HepG2 (cell line): Measurements from ENCODE around the gene PACS1. TPM values are rescaled to one million over a fixed set of nuclear protein-coding genes. Genes with fewer than 3 reads are reported as not detected.

Source experiments
- ATAC-seq: fragments of 200-7000 bp; cut with Tn5 transposase; 3 replicates; pipeline ENCODE4 v1.9.1; 2020; ENCODE audit warnings: mild to moderate bottlenecking, moderate library complexity
- BruUV-seq: library from RNA; stranded (reverse); fragments of 400-500 nt; replicated peaks from 2 replicates; lab custom pipeline; 2021; lab: Mats Ljungman, UMichigan
- CTCF ChIA-PET: fragments of 300-600 bp; formaldehyde crosslinking; extraction: SDS; loops from one replicate; lab custom pipeline; 2021; ENCODE audit warnings: low total read pairs, inconsistent platforms, low intra/inter-chr PET ratio; lab: Yijun Ruan, JAX
- POLR2A ChIA-PET: fragments of 350-600 bp; sonication (Branson Sonifier 250); formaldehyde crosslinking; loops from one replicate; lab custom pipeline; 2020; ENCODE audit warnings: antibody characterized with exemption, inconsistent platforms; lab: Yijun Ruan, JAX
- DNase-seq: peaks from one replicate; pipeline ENCODE4 v3.0.0-alpha.2; 2015; ENCODE audit warnings: low spot score
- FAIRE-seq: peaks from 3 replicates; lab custom pipeline; 2011; peaks lifted over from hg19 to GRCh38; lab: Jason Lieb, UNC
- H2AFZ ChIP-seq: one replicate; pipeline ENCODE4 v1.6.1; 2011; ENCODE audit warnings: low read length, inconsistent platforms
- H3K27ac ChIP-seq: fragments of 300-600 bp; 3 replicates; pipeline ENCODE4 v1.8.0; 2011; ENCODE audit warnings: mixed run types, mild to moderate bottlenecking, mixed read lengths, low read length, inconsistent platforms; ENCODE audit not compliant: insufficient read depth; ENCODE audit errors: extremely low read length
- H3K27me3 ChIP-seq, 2 experiments: fragments of 200-600 bp in 1 of 2; 2 replicates in 1 of 2; 3 replicates in 1 of 2; pipeline versions ENCODE4 v1.6.0 to v1.8.0; 2011; ENCODE audit warnings: low read length in 2 of 2, mild to moderate bottlenecking in 2 of 2, moderate library complexity in 2 of 2, inconsistent platforms in 1 of 2; ENCODE audit not compliant: insufficient read depth in 2 of 2, control insufficient read depth in 1 of 2
- H3K36me3 ChIP-seq, 2 experiments: fragments of 200-600 bp in 1 of 2; replicated peaks in 1 of 2; 2 replicates in 1 of 2; 3 replicates in 1 of 2; pipeline versions ENCODE4 v1.5.1 to v1.8.0; 2011; ENCODE audit warnings: low read length in 2 of 2, inconsistent platforms in 1 of 2; ENCODE audit not compliant: insufficient read depth in 2 of 2, control insufficient read depth in 1 of 2
- H3K4me1 ChIP-seq: 2 replicates; pipeline ENCODE4 v1.5.1; 2012; ENCODE audit warnings: low read length, inconsistent platforms; ENCODE audit not compliant: insufficient read depth
- H3K4me2 ChIP-seq: 2 replicates; pipeline ENCODE4 v1.6.0; 2011; ENCODE audit warnings: low read depth, low read length, inconsistent platforms
- H3K4me3 ChIP-seq, 3 experiments: fragments of 200-600 bp in 1 of 3; sonication (generic), shearing (Covaris generic) in 1 of 3; replicated peaks in 1 of 3; 2 replicates each; pipeline ENCODE4 v1.5.1; 2011 to 2016; ENCODE audit warnings: low read length in 3 of 3, inconsistent platforms in 2 of 3, low read depth in 2 of 3, mild to moderate bottlenecking in 2 of 3, control low read depth in 1 of 3, mixed read lengths in 1 of 3; ENCODE audit not compliant: insufficient read depth in 1 of 3
- H3K79me2 ChIP-seq: one replicate; pipeline ENCODE4 v1.6.1; 2011; ENCODE audit warnings: low read length, inconsistent platforms; ENCODE audit not compliant: insufficient read depth
- H3K9ac ChIP-seq: 2 replicates; pipeline ENCODE4 v1.6.0; 2011; ENCODE audit warnings: mild to moderate bottlenecking, low read depth, low read length, inconsistent platforms; ENCODE audit not compliant: insufficient read depth
- H3K9me3 ChIP-seq: 2 replicates; pipeline ENCODE4 v1.5.1; 2012; ENCODE audit warnings: mild to moderate bottlenecking, low read length
- H4K20me1 ChIP-seq: 2 replicates; pipeline ENCODE4 v1.6.0; 2011; ENCODE audit warnings: inconsistent platforms, mild to moderate bottlenecking, low read length, moderate library complexity; ENCODE audit not compliant: insufficient read depth
- JDP2 ChIP-seq: sonication (generic); formaldehyde crosslinking; IDR thresholded peaks from 2 replicates; pipeline ENCODE4 v1.8.1; 2022; ENCODE audit warnings: missing genetic modification reagents, borderline replicate concordance
- NAIF1 ChIP-seq: sonication (generic); formaldehyde crosslinking; IDR thresholded peaks from 2 replicates; pipeline ENCODE4 v1.5.0; 2020; ENCODE audit warnings: mild to moderate bottlenecking, missing genetic modification reagents, borderline replicate concordance
- NFIC ChIP-seq: IDR thresholded peaks from 2 replicates; pipeline ENCODE4 v1.6.1; 2012; ENCODE audit warnings: mild to moderate bottlenecking, low read length, inconsistent platforms
- ZNF598 ChIP-seq: sonication (generic); formaldehyde crosslinking; IDR thresholded peaks from 2 replicates; pipeline ENCODE4 v1.5.1; 2020; ENCODE audit warnings: mild to moderate bottlenecking, missing genetic modification reagents, borderline replicate concordance
- WGBS: methylation state at CpG from one replicate; pipeline ENCODE4 v1.1.6; 2017; ENCODE audit warnings: low lambda C conversion rate; 5-methylcytosine and 5-hydroxymethylcytosine counted together
- in situ Hi-C: cut with HindIII; loops from 2 replicates; pipeline ENCODE4 v1.10.0; 2017; ENCODE audit warnings: low pct_unique_long_range_greater_than_20kb; ENCODE audit not compliant: extremely low pct_ligation_motif_present
- intact Hi-C: fragments of 100-400 bp; cut with micrococcal nuclease; formaldehyde crosslinking; loops from one replicate; pipeline ENCODE4 v1.10.0; 2022; ENCODE audit not compliant: unreplicated experiment
- polyA plus RNA-seq, 8 experiments: library from polyadenylated mRNA; depleted of rRNA in 3 of 8; stranded (reverse) in 7 of 8; unstranded in 1 of 8; fragments of >200 nt; fragmentation: Illumina TruSeq in 4 of 8; extraction: Trizol in 4 of 8; gene quantifications; 2 replicates each; pipeline versions ENCODE4 v1.2.1 to v1.2.3, GENCODE V29; 2011 to 2016; ENCODE audit warnings: low read depth in 4 of 8, missing spikeins in 1 of 8, mixed read lengths in 1 of 8; ENCODE audit not compliant: insufficient read depth in 1 of 8
- total RNA-seq, 5 experiments: library from RNA; depleted of rRNA; stranded (reverse); fragments of >200 nt; fragmentation: Illumina TruSeq; extraction: Trizol; gene quantifications; 2 replicates each; pipeline ENCODE4 v1.2.3, GENCODE V29; 2016; ENCODE audit warnings: low read depth in 1 of 5
- TF ChIP-seq, protein P1 (sequence below): sonication (generic); formaldehyde crosslinking; IDR thresholded peaks from 2 replicates; pipeline ENCODE4 v1.4.0; 2020; ENCODE audit warnings: missing genetic modification reagents
- TF ChIP-seq, protein P2 (sequence below), 2 experiments: sonication (generic) in 1 of 2; formaldehyde crosslinking in 1 of 2; IDR thresholded peaks; 2 replicates each; pipeline versions ENCODE4 v1.6.1 to v1.9.0; 2014 to 2022; ENCODE audit warnings: antibody characterized with exemption in 1 of 2, borderline replicate concordance in 1 of 2, inconsistent platforms in 1 of 2, low read depth in 1 of 2, missing genetic modification reagents in 1 of 2
- TF ChIP-seq, protein P3 (sequence below): sonication (generic); formaldehyde crosslinking; IDR thresholded peaks from 2 replicates; pipeline ENCODE4 v1.8.0; 2022; ENCODE audit warnings: mild to moderate bottlenecking, missing genetic modification reagents
- TF ChIP-seq, protein P4 (sequence below): IDR thresholded peaks from 2 replicates; pipeline ENCODE4 v1.6.1; 2016; ENCODE audit warnings: low read depth
- TF ChIP-seq, protein P5 (sequence below): sonication (generic); formaldehyde crosslinking; conservative IDR thresholded peaks from 2 replicates; pipeline ENCODE4 v1.4.0; 2020; ENCODE audit warnings: missing genetic modification reagents
- TF ChIP-seq, protein P6 (sequence below): sonication (generic); formaldehyde crosslinking; IDR thresholded peaks from 2 replicates; pipeline ENCODE4 v1.4.0; 2020; ENCODE audit warnings: mild to moderate bottlenecking, missing genetic modification reagents, borderline replicate concordance

PACS1 gene
- total and polyA plus RNA-seq, 2 of the 13 experiments (the other 11 are each of a cell fraction or from before 2014, with no cell fraction given), result 7.6 to 8.6 TPM

DNA sequence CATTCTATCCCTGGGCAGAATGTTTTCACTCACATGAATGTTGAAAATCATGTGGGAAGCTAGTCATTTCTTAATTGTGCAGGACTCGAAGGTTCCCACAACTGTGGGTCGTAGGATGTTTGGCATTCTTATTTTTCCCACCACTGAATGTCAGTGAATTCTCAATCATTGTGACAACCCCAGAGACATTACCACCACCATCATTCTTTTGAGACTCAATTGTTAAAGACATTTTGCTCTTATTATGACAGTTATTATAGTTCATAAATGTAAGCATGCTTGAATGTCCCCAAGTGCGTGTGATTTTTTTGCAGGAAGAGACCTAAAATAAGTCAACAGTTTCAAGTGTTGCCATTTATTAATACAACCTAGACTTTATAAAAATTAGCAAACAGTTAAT is 19.0 kb downstream of the PACS1 start:
- ATAC-seq, result no peak
- Histone ChIP-seq H3K9ac (no peak overlapping the region), H3K27ac (no peak overlapping the region), H3K4me2 (no peak overlapping the region), H3K4me1 (peaks cover 30% of the 10 kb centered on the region), H3K4me3 (no peak overlapping the region), H3K79me2 (peaks cover 10% of the 10 kb centered on the region), H3K27me3 (no peaks in the 10 kb centered on the region), H3K36me3 (no peaks in the 10 kb centered on the region), H3K9me3 (no peaks in the 10 kb centered on the region), H2AFZ (no peak overlapping the region), H4K20me1 (no peaks in the 10 kb centered on the region)
- intact Hi-C loops (no loop called here), in situ Hi-C loops (no loop called here)
- no peak for DNase-seq
- BruUV-seq, result no TSS peak
- ChIA-PET POLR2A (no interaction called here), CTCF (no interaction called here)
- no peak for FAIRE-seq
- 94% methylated on average over 3 of the region's 3 CpGs for WGBS
- TF ChIP-seq, protein P1, sequence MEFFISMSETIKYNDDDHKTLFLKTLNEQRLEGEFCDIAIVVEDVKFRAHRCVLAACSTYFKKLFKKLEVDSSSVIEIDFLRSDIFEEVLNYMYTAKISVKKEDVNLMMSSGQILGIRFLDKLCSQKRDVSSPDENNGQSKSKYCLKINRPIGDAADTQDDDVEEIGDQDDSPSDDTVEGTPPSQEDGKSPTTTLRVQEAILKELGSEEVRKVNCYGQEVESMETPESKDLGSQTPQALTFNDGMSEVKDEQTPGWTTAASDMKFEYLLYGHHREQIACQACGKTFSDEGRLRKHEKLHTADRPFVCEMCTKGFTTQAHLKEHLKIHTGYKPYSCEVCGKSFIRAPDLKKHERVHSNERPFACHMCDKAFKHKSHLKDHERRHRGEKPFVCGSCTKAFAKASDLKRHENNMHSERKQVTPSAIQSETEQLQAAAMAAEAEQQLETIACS (CRISPR knock-in tag), result no peak
- TF ChIP-seq, protein P2, sequence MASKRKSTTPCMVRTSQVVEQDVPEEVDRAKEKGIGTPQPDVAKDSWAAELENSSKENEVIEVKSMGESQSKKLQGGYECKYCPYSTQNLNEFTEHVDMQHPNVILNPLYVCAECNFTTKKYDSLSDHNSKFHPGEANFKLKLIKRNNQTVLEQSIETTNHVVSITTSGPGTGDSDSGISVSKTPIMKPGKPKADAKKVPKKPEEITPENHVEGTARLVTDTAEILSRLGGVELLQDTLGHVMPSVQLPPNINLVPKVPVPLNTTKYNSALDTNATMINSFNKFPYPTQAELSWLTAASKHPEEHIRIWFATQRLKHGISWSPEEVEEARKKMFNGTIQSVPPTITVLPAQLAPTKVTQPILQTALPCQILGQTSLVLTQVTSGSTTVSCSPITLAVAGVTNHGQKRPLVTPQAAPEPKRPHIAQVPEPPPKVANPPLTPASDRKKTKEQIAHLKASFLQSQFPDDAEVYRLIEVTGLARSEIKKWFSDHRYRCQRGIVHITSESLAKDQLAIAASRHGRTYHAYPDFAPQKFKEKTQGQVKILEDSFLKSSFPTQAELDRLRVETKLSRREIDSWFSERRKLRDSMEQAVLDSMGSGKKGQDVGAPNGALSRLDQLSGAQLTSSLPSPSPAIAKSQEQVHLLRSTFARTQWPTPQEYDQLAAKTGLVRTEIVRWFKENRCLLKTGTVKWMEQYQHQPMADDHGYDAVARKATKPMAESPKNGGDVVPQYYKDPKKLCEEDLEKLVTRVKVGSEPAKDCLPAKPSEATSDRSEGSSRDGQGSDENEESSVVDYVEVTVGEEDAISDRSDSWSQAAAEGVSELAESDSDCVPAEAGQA (IDR thresholded peaks at IDR 0.05; ENCODE audit: low read depth), result no peak
- TF ChIP-seq, protein P2 (CRISPR knock-in tag; IDR thresholded peaks at IDR 0.05; ENCODE audit: borderline replicate concordance), result no peak
- TF ChIP-seq, protein P3, sequence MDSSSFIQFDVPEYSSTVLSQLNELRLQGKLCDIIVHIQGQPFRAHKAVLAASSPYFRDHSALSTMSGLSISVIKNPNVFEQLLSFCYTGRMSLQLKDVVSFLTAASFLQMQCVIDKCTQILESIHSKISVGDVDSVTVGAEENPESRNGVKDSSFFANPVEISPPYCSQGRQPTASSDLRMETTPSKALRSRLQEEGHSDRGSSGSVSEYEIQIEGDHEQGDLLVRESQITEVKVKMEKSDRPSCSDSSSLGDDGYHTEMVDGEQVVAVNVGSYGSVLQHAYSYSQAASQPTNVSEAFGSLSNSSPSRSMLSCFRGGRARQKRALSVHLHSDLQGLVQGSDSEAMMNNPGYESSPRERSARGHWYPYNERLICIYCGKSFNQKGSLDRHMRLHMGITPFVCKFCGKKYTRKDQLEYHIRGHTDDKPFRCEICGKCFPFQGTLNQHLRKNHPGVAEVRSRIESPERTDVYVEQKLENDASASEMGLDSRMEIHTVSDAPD (CRISPR knock-in tag), result no peak
- TF ChIP-seq ZNF598 (CRISPR knock-in tag), result no peak
- TF ChIP-seq, protein P4, sequence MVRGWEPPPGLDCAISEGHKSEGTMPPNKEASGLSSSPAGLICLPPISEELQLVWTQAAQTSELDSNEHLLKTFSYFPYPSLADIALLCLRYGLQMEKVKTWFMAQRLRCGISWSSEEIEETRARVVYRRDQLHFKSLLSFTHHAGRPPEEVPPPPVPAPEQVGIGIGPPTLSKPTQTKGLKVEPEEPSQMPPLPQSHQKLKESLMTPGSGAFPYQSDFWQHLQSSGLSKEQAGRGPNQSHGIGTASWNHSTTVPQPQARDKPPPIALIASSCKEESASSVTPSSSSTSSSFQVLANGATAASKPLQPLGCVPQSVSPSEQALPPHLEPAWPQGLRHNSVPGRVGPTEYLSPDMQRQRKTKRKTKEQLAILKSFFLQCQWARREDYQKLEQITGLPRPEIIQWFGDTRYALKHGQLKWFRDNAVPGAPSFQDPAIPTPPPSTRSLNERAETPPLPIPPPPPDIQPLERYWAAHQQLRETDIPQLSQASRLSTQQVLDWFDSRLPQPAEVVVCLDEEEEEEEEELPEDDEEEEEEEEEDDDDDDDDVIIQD (CRISPR knock-in tag), result no peak
- no peak for TF ChIP-seq JDP2 (CRISPR knock-in tag)
- TF ChIP-seq NFIC, result no peak
- TF ChIP-seq, protein P5, sequence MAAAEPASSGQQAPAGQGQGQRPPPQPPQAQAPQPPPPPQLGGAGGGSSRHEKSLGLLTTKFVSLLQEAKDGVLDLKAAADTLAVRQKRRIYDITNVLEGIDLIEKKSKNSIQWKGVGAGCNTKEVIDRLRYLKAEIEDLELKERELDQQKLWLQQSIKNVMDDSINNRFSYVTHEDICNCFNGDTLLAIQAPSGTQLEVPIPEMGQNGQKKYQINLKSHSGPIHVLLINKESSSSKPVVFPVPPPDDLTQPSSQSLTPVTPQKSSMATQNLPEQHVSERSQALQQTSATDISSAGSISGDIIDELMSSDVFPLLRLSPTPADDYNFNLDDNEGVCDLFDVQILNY (CRISPR knock-in tag), result no peak
- TF ChIP-seq, protein P6, sequence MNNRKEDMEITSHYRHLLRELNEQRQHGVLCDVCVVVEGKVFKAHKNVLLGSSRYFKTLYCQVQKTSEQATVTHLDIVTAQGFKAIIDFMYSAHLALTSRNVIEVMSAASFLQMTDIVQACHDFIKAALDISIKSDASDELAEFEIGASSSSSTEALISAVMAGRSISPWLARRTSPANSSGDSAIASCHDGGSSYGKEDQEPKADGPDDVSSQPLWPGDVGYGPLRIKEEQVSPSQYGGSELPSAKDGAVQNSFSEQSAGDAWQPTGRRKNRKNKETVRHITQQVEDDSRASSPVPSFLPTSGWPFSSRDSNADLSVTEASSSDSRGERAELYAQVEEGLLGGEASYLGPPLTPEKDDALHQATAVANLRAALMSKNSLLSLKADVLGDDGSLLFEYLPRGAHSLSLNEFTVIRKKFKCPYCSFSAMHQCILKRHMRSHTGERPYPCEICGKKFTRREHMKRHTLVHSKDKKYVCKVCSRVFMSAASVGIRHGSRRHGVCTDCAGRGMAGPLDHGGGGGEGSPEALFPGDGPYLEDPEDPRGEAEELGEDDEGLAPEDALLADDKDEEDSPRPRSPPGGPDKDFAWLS (CRISPR knock-in tag), result no peak
- TF ChIP-seq NAIF1 (CRISPR knock-in tag), result no peak
